IMR-90 (cell line): ENCODE data around the gene KRT27.

Experiments
- BHLHE40 ChIP-seq: fragments of 150-350 bp; IDR thresholded peaks from 2 replicates; pipeline ENCODE4 v1.6.1; 2016; ENCODE audit warnings: mild to moderate bottlenecking, low read depth, low read length
- CEBPB ChIP-seq: IDR thresholded peaks from 2 replicates; pipeline ENCODE4 v1.6.1; 2012; ENCODE audit warnings: low read depth, low read length, improper control_type of control experiment
- CHD1 ChIP-seq: IDR thresholded peaks from 2 replicates; pipeline ENCODE4 v1.6.1; 2012; ENCODE audit warnings: low read depth, low read length, improper control_type of control experiment
- CTCF ChIP-seq: conservative IDR thresholded peaks from 2 replicates; pipeline ENCODE4 v1.5.1; 2012; ENCODE audit warnings: mild to moderate bottlenecking, low read depth, low read length, improper control_type of control experiment
- MAZ ChIP-seq: IDR thresholded peaks from 2 replicates; pipeline ENCODE4 v1.6.1; 2012; ENCODE audit warnings: low read depth, mild to moderate bottlenecking, low read length, improper control_type of control experiment, moderate library complexity, borderline replicate concordance
- MXI1 ChIP-seq: IDR thresholded peaks from 2 replicates; pipeline ENCODE4 v1.6.1; 2012; ENCODE audit warnings: low read depth, mild to moderate bottlenecking, low read length, moderate library complexity, borderline replicate concordance
- POLR2A ChIP-seq: IDR thresholded peaks from 2 replicates; pipeline ENCODE4 v1.6.1; 2012; ENCODE audit warnings: mild to moderate bottlenecking, low read depth, low read length
- RFX5 ChIP-seq: IDR thresholded peaks from 2 replicates; pipeline ENCODE4 v1.8.0; 2012; ENCODE audit warnings: low read depth, mild to moderate bottlenecking, low read length, moderate library complexity
- SMC3 ChIP-seq: fragments of 150-350 bp; IDR thresholded peaks from 2 replicates; pipeline ENCODE4 v1.6.1; 2016; ENCODE audit warnings: low read depth, mild to moderate bottlenecking, antibody characterized with exemption, low read length, moderate library complexity

GRCh38 chr17:40738553-40738952 is 43.8 kb downstream of the KRT27 start:
- no peak for TF ChIP-seq CTCF
- TF ChIP-seq POLR2A: no peak
- no peak for TF ChIP-seq RFX5
- no peak for TF ChIP-seq SMC3
- no peak for TF ChIP-seq MXI1
- TF ChIP-seq CEBPB: no peak
- no peak for TF ChIP-seq BHLHE40
- no peak for TF ChIP-seq CHD1
- TF ChIP-seq MAZ: no peak
